Upper lobe of left lung (tissue), 6 donors: ENCODE data around the gene SETD2. TPM values are rescaled to one million over a fixed set of nuclear protein-coding genes. Genes with fewer than 3 reads are reported as not detected.
A peak's percentile ranks its signal among the peaks of the same experiment; 100 is the strongest.

Experiments
- ATAC-seq, 2 donors: fragments of 200-7000 bp; cut with Tn5 transposase; one replicate each; pipeline ENCODE4 v1.9.1; 2022; ENCODE audit warnings: mild to moderate bottlenecking in 2 of 2, moderate library complexity in 2 of 2; ENCODE audit not compliant: low FRiP score in 2 of 2
- DNase-seq, 2 donors: peaks; one replicate each; pipeline ENCODE4 v3.0.0-alpha.2; 2019 to 2020
- H3K27ac ChIP-seq, 4 donors: fragments of 200-600 bp; sonication (generic); one replicate each; pipeline ENCODE4 v1.5.1; 2016 to 2019
- H3K27me3 ChIP-seq, 4 donors: fragments of 200-600 bp; sonication (generic); one replicate each; pipeline ENCODE4 v1.5.1; 2017 to 2019
- H3K36me3 ChIP-seq, 4 donors: fragments of 200-600 bp; sonication (generic); one replicate each; pipeline ENCODE4 v1.5.1; 2016 to 2019
- H3K4me1 ChIP-seq, 4 donors: fragments of 200-600 bp; sonication (generic); one replicate each; pipeline ENCODE4 v1.5.1; 2018 to 2019
- H3K4me3 ChIP-seq, 4 donors: fragments of 200-600 bp; sonication (generic); one replicate each; pipeline ENCODE4 v1.5.1; 2017 to 2019; ENCODE audit warnings: mild to moderate bottlenecking in 2 of 4, moderate library complexity in 1 of 4
- H3K9me3 ChIP-seq, 4 donors: fragments of 200-600 bp; sonication (generic); one replicate each; pipeline ENCODE4 v1.5.1; 2018 to 2019
- CTCF ChIP-seq, 6 experiments: fragments of 450-650 bp in 4 of 6; fragments of 200-600 bp in 2 of 6; sonication (generic) in 2 of 6; IDR thresholded peaks; one replicate each; pipeline ENCODE4 v1.5.1; 2016 to 2019; ENCODE audit warnings: antibody characterized with exemption in 6 of 6
- EP300 ChIP-seq, 4 donors: sonication (generic); formaldehyde crosslinking; IDR thresholded peaks; one replicate each; pipeline ENCODE4 v1.5.1; 2017; ENCODE audit warnings: antibody characterized with exemption in 4 of 4, control low read depth in 2 of 4
- POLR2A ChIP-seq, 4 donors: fragments of 450-650 bp; IDR thresholded peaks; one replicate each; pipeline ENCODE4 v1.5.1; 2016 to 2017; ENCODE audit warnings: antibody characterized with exemption in 4 of 4, mild to moderate bottlenecking in 2 of 4
- POLR2AphosphoS5 ChIP-seq, 2 donors: sonication (generic); formaldehyde crosslinking; IDR thresholded peaks; one replicate each; pipeline ENCODE4 v1.5.1; 2017; ENCODE audit warnings: antibody characterized with exemption in 2 of 2
- WGBS, 2 donors: methylation state at CpG; one replicate each; pipeline ENCODE4 v1.1.5; 2017 to 2018; 5-methylcytosine and 5-hydroxymethylcytosine counted together
- small RNA-seq, 4 donors: library from RNA; depleted of rRNA; stranded (forward); fragments of <200 nt; gene quantifications; one replicate each; pipeline ENCODE3, GENCODE V24; 2016
- total RNA-seq, 6 donors: library from RNA; depleted of rRNA in 4 of 6; stranded (reverse); fragments of >200 nt in 4 of 6; gene quantifications; one replicate each; pipeline versions ENCODE4 v1.1.0 to v1.2.1, GENCODE V29; 2016 to 2021
- donor health status: DM: no; HTN: no; CAD: no; lungs with moderate emphysema.
- donor health status: DM: no; HTN: yes; CAD: no; lungs with severe emphysema.

The SETD2 gene
- total RNA-seq, 6 donors from 2014 or later, result 33.8 to 111 (median 53.5) TPM

GRCh38 chr3:46971151-46971550 is 192.8 kb downstream of the SETD2 start:
- 36 to 43% methylated on average over 5 to 6 of the region's 6 CpGs for WGBS, 2 donors
- Histone ChIP-seq H3K36me3 (peaks cover 0 to 5% (median 0%) of the 10 kb centered on the region in 4 donors), H3K4me3 (no peak overlapping the region), H3K27me3 (no peaks in the 10 kb centered on the region), H3K9me3 (no peaks in the 10 kb centered on the region), H3K4me1 (peaks cover 78 to 91% (median 82%) of the 10 kb centered on the region in 4 donors), H3K27ac (peak overlapping the region; percentile 31 to 66 (median 54))
- ATAC-seq (no peak), DNase-seq (peak in 1 of 2 donors; percentile 19)
- TF ChIP-seq POLR2AphosphoS5 (IDR thresholded peaks at IDR 0.05), result no peak
- no peak for TF ChIP-seq EP300 (IDR thresholded peaks at IDR 0.05)
- no peak for TF ChIP-seq POLR2A (IDR thresholded peaks at IDR 0.05)
- TF ChIP-seq CTCF (IDR thresholded peaks at IDR 0.05), result no peak

DNA sequence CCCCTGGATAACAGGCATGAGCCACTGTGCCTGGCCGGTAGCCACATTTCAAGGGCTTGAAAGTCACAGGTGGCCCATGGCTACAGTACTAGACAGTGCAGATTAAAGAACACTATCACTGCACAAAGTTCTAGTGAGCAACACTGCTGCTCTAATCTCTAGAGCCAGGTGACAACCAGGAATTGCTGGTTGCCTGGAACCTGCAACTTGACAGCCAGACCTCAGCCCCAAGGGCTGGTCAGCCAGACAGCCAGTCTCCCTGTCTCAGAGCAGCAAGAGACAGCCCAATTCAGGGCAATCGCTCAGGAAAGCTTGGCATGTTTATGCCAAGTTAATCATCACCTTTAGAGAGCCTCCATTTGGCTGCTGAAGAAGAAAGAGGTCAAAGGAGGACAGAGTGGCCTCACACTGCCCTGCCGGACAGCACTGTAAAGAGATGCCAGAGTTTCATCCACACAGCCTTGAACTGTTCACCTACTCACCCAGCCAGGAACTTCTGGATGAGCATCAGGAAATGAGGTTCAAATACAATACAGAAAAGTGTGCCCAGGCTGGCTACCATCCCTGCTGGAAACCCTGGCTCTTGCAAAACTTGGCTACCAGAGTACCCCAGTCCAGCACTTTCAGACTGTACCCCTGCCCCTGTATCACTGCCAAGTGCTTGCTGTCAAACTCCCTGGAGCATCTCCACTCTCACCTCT is 193.4 kb downstream of the SETD2 start:
- peaks cover 78 to 93% (median 84%) of the 10 kb centered on the region in 4 donors for H3K4me1 ChIP-seq
- peak in 1 of 2 donors; percentile 72 for DNase-seq
- peaks cover 0 to 5% (median 0%) of the 10 kb centered on the region in 4 donors for H3K36me3 ChIP-seq
- TF ChIP-seq POLR2AphosphoS5 (IDR thresholded peaks at IDR 0.05) (peak in 1 of 2 donors; percentile 38), EP300 (IDR thresholded peaks at IDR 0.05) (no peak)
- peak overlapping the region; percentile 31 to 66 (median 54) for H3K27ac ChIP-seq
- H3K9me3 ChIP-seq, result no peaks in the 10 kb centered on the region
- H3K4me3 ChIP-seq, result no peak overlapping the region
- H3K27me3 ChIP-seq, result no peaks in the 10 kb centered on the region
- ATAC-seq, result peak; percentile 51 to 76
- 30 to 41% methylated on average over 3 of the region's 3 CpGs for WGBS, 2 donors

DNA sequence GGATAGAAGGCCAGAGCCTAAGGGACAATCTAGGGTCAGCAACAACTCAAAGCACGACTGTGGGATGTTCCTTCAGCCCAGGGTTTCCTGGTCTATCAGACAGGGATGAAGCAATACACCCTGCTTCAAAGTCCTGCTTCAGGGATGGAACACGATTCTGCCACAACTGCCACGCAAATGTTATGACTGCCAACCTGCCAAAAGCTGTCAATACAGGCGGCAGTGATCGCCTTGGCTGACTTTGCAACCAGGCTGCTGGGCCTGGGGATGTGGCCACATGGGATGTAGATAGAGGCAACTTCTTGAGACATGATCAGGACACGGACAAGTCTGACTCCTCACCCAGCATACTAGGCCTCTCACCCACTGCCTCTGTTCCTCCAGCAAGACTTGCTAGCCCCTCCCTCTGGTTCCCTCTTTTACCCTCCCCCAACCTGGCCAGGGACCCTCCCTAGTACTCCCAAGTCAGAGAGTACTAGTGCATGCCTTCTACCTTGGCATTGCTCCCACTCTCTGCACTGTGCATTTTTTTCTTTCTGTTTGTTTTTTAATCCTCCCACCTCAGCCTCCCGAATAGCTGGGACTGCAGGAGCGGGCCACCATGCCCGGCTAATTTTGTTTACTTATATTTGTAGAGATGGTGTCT is 195.0 kb downstream of the SETD2 start:
- 50% methylated on average over 8 to 9 of the region's 9 CpGs for WGBS, 2 donors
- no peak overlapping the region for H3K4me3 ChIP-seq
- peak overlapping the region in 3 of 4 donors; percentile 24 to 45 (median 44) for H3K27ac ChIP-seq
- H3K36me3 ChIP-seq, result peaks cover 0 to 5% (median 0%) of the 10 kb centered on the region in 4 donors
- H3K4me1 ChIP-seq, result peaks cover 69 to 90% (median 76%) of the 10 kb centered on the region in 4 donors
- DNase-seq (no peak), ATAC-seq (no peak)
- H3K27me3 ChIP-seq, result no peaks in the 10 kb centered on the region
- no peak for TF ChIP-seq EP300 (IDR thresholded peaks at IDR 0.05)
- no peak for TF ChIP-seq CTCF (IDR thresholded peaks at IDR 0.05)
- TF ChIP-seq POLR2AphosphoS5 (IDR thresholded peaks at IDR 0.05), result no peak
- no peak for TF ChIP-seq POLR2A (IDR thresholded peaks at IDR 0.05)
- H3K9me3 ChIP-seq, result no peaks in the 10 kb centered on the region

GRCh38 chr3:46966811-46967210 is 197.1 kb downstream of the SETD2 start:
- Histone ChIP-seq H3K9me3 (no peaks in the 10 kb centered on the region), H3K27ac (peak overlapping the region; percentile 64 to 77 (median 72)), H3K4me3 (peak overlapping the region in 1 of 4 donors; percentile 5), H3K27me3 (no peaks in the 10 kb centered on the region), H3K4me1 (peaks cover 66 to 83% (median 73%) of the 10 kb centered on the region in 4 donors), H3K36me3 (peaks cover 0 to 5% (median 0%) of the 10 kb centered on the region in 4 donors)
- DNase-seq, result no peak
- ATAC-seq, result no peak
- TF ChIP-seq CTCF (IDR thresholded peaks at IDR 0.05) (no peak), EP300 (IDR thresholded peaks at IDR 0.05) (no peak), POLR2A (IDR thresholded peaks at IDR 0.05) (no peak), POLR2AphosphoS5 (IDR thresholded peaks at IDR 0.05) (no peak)
- WGBS, 2 donors, result 64 to 76% methylated on average over 5 of the region's 5 CpGs

Small RNA genes within 50 kb of the gene (small RNA-seq; reads per million reads assigned to genes)
- gene MRPL57P3, result 0 reads per million in 4 donors

Other genes starting within 250 kb of the SETD2 start
- 10 to 100 TPM; 42.3 to 93.2 (median 69.8) TPM for gene CCDC12, start 187.4 kb downstream of the SETD2 start, total RNA-seq
- 100 to 1,000 TPM in 5 of 6 donors, 10 to 100 TPM in 1; 94.7 to 436 (median 163) TPM for gene NBEAL2, start 184.4 kb downstream of the SETD2 start, total RNA-seq
- 10 to 100 TPM in 3 of 6 donors, 1 to 10 TPM in 3; 4.7 to 27.0 (median 11.3) TPM for gene KIF9, start 118.7 kb upstream of the SETD2 start, total RNA-seq
- 10 to 100 TPM; 12.6 to 35.5 (median 19.4) TPM for gene KLHL18, start 118.8 kb upstream of the SETD2 start, total RNA-seq
- 10 to 100 TPM; 32.7 to 93.3 (median 53.7) TPM for gene PTPN23, start 216.9 kb upstream of the SETD2 start, total RNA-seq